GM12801 (cell line): ENCODE results near the gene ATP6V0C.

Experiments used
- CTCF ChIP-seq: IDR thresholded peaks from one replicate; pipeline ENCODE4 v1.5.1; 2011; ENCODE audit warnings: control low read depth; ENCODE audit not compliant: insufficient read length; ENCODE audit errors: extremely low read depth

The ATP6V0C gene

GRCh38 chr16:2523801-2524231, 10.1 kb downstream of the ATP6V0C start:
- TF ChIP-seq CTCF, result no peak

GRCh38 chr16:2524339-2524938, 10.7 kb downstream of the ATP6V0C start:
- no peak for TF ChIP-seq CTCF

- TF ChIP-seq CTCF, result no peak
Measured at GRCh38 chr16:2526135-2526534, 12.4 kb downstream of the ATP6V0C start.

- no peak for TF ChIP-seq CTCF
Measured at GRCh38 chr16:2527071-2527783, 13.5 kb downstream of the ATP6V0C start.

- TF ChIP-seq CTCF, result no peak
Measured at GRCh38 chr16:2527784-2528100, 14.0 kb downstream of the ATP6V0C start.

GRCh38 chr16:2528161-2529060, 14.7 kb downstream of the ATP6V0C start:
- no peak for TF ChIP-seq CTCF
